HEK293 (cell line): Measurements from ENCODE around the gene TEPSIN.
A peak's percentile ranks its signal among the peaks of the same experiment; 100 is the strongest.

ENCODE experiments used
- EGR2 ChIP-seq: fragments of 450-650 bp; formaldehyde crosslinking; IDR thresholded peaks from 2 replicates; pipeline ENCODE4 v1.5.1; 2016; ENCODE audit warnings: low read depth, missing biosample characterization, missing genetic modification characterization
- GFI1B ChIP-seq: fragments of 450-650 bp; formaldehyde crosslinking; IDR thresholded peaks from 2 replicates; pipeline ENCODE4 v1.5.1; 2016; ENCODE audit warnings: missing biosample characterization, missing genetic modification characterization
- IKZF3 ChIP-seq: fragments of 450-650 bp; IDR thresholded peaks from 2 replicates; pipeline ENCODE4 v1.5.0; 2018; ENCODE audit warnings: missing biosample characterization, mild to moderate bottlenecking, missing genetic modification characterization, moderate library complexity
- KLF16 ChIP-seq: fragments of 450-650 bp; formaldehyde crosslinking; IDR thresholded peaks from 2 replicates; pipeline ENCODE4 v1.5.1; 2017; ENCODE audit warnings: missing biosample characterization, missing genetic modification characterization
- ZBTB26 ChIP-seq: fragments of 450-650 bp; formaldehyde crosslinking; optimal IDR thresholded peaks from 2 replicates; pipeline ENCODE3; 2016; ENCODE audit warnings: missing biosample characterization, mild to moderate bottlenecking, missing genetic modification characterization
- ZBTB7A ChIP-seq: fragments of 450-650 bp; formaldehyde crosslinking; IDR thresholded peaks from 2 replicates; pipeline ENCODE4 v1.5.1; 2016; ENCODE audit warnings: low read depth, missing biosample characterization, missing genetic modification characterization
- ZFP3 ChIP-seq: fragments of 450-650 bp; formaldehyde crosslinking; IDR thresholded peaks from 2 replicates; pipeline ENCODE4 v1.5.1; 2016; ENCODE audit warnings: low read depth, missing biosample characterization, missing genetic modification characterization
- ZFP69B ChIP-seq: fragments of 450-650 bp; formaldehyde crosslinking; IDR thresholded peaks from 2 replicates; pipeline ENCODE4 v1.5.1; 2016; ENCODE audit warnings: missing biosample characterization, missing genetic modification characterization
- ZNF114 ChIP-seq: fragments of 450-650 bp; formaldehyde crosslinking; IDR thresholded peaks from 2 replicates; pipeline ENCODE4 v1.5.0; 2017; ENCODE audit warnings: missing biosample characterization, missing genetic modification characterization
- ZNF133 ChIP-seq: fragments of 450-650 bp; formaldehyde crosslinking; IDR thresholded peaks from 2 replicates; pipeline ENCODE4 v1.5.1; 2016; ENCODE audit warnings: missing biosample characterization, missing genetic modification characterization
- ZNF184 ChIP-seq: fragments of 450-650 bp; IDR thresholded peaks from 2 replicates; pipeline ENCODE4 v1.5.1; 2018; ENCODE audit warnings: missing biosample characterization, mild to moderate bottlenecking, missing genetic modification characterization
- ZNF292 ChIP-seq: fragments of 450-650 bp; formaldehyde crosslinking; IDR thresholded peaks from 2 replicates; pipeline ENCODE4 v1.5.1; 2016; ENCODE audit warnings: low read depth, missing biosample characterization, missing genetic modification characterization, borderline replicate concordance
- ZNF433 ChIP-seq: fragments of 450-650 bp; formaldehyde crosslinking; IDR thresholded peaks from 2 replicates; pipeline ENCODE4 v1.5.1; 2016; ENCODE audit warnings: missing biosample characterization, missing genetic modification characterization, low read depth
- ZNF48 ChIP-seq: fragments of 450-650 bp; formaldehyde crosslinking; IDR thresholded peaks from 2 replicates; pipeline ENCODE4 v1.5.1; 2016; ENCODE audit warnings: missing biosample characterization, missing genetic modification characterization
- ZNF544 ChIP-seq: fragments of 450-650 bp; formaldehyde crosslinking; IDR thresholded peaks from 2 replicates; pipeline ENCODE4 v1.5.0; 2017; ENCODE audit warnings: missing biosample characterization, missing genetic modification characterization
- ZNF560 ChIP-seq: fragments of 450-650 bp; formaldehyde crosslinking; IDR thresholded peaks from 2 replicates; pipeline ENCODE4 v1.5.1; 2017; ENCODE audit warnings: missing biosample characterization, missing genetic modification characterization, borderline replicate concordance
- TF ChIP-seq, protein P1 (sequence below): fragments of 450-650 bp; formaldehyde crosslinking; conservative IDR thresholded peaks from 2 replicates; pipeline ENCODE4 v1.5.1; 2016; ENCODE audit warnings: low read depth, missing biosample characterization, missing genetic modification characterization
- TF ChIP-seq, protein P2 (sequence below): fragments of 450-650 bp; formaldehyde crosslinking; IDR thresholded peaks from 2 replicates; pipeline ENCODE4 v1.5.1; 2017; ENCODE audit warnings: missing biosample characterization, missing genetic modification characterization
- TF ChIP-seq, protein P3 (sequence below): fragments of 450-650 bp; formaldehyde crosslinking; IDR thresholded peaks from 2 replicates; pipeline ENCODE4 v1.5.1; 2016; ENCODE audit warnings: missing biosample characterization, missing genetic modification characterization, low read depth

Gene TEPSIN

GRCh38 chr17:81222906-81223761, 15.7 kb downstream of the TEPSIN start, which contains the start of gene CEP131 (continued):
- TF ChIP-seq, protein P1, sequence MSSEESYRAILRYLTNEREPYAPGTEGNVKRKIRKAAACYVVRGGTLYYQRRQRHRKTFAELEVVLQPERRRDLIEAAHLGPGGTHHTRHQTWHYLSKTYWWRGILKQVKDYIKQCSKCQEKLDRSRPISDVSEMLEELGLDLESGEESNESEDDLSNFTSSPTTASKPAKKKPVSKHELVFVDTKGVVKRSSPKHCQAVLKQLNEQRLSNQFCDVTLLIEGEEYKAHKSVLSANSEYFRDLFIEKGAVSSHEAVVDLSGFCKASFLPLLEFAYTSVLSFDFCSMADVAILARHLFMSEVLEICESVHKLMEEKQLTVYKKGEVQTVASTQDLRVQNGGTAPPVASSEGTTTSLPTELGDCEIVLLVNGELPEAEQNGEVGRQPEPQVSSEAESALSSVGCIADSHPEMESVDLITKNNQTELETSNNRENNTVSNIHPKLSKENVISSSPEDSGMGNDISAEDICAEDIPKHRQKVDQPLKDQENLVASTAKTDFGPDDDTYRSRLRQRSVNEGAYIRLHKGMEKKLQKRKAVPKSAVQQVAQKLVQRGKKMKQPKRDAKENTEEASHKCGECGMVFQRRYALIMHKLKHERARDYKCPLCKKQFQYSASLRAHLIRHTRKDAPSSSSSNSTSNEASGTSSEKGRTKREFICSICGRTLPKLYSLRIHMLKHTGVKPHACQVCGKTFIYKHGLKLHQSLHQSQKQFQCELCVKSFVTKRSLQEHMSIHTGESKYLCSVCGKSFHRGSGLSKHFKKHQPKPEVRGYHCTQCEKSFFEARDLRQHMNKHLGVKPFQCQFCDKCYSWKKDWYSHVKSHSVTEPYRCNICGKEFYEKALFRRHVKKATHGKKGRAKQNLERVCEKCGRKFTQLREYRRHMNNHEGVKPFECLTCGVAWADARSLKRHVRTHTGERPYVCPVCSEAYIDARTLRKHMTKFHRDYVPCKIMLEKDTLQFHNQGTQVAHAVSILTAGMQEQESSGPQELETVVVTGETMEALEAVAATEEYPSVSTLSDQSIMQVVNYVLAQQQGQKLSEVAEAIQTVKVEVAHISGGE (tag by site-specific recombination), result no peak
- TF ChIP-seq ZNF114 (tag by site-specific recombination) (no peak), ZNF184 (tag by site-specific recombination) (no peak; the same call in 1 of the 2 replicates), KLF16 (peak; percentile 60; the same call in 1 of the 2 replicates), ZNF48 (tag by site-specific recombination) (no peak), ZNF544 (tag by site-specific recombination) (no peak), ZNF560 (tag by site-specific recombination) (no peak), ZNF133 (tag by site-specific recombination) (no peak), ZBTB26 (tag by site-specific recombination) (peak; percentile 70), GFI1B (tag by site-specific recombination) (no peak), ZFP69B (peak; percentile 78), IKZF3 (tag by site-specific recombination) (0 out of 2 replicates have a peak, but pooled peaks have one; percentile 29), ZNF433 (tag by site-specific recombination) (no peak), EGR2 (peak; percentile 93), ZFP3 (no peak), ZNF292 (tag by site-specific recombination) (no peak), ZBTB7A (tag by site-specific recombination) (no peak)
- TF ChIP-seq, protein P2, sequence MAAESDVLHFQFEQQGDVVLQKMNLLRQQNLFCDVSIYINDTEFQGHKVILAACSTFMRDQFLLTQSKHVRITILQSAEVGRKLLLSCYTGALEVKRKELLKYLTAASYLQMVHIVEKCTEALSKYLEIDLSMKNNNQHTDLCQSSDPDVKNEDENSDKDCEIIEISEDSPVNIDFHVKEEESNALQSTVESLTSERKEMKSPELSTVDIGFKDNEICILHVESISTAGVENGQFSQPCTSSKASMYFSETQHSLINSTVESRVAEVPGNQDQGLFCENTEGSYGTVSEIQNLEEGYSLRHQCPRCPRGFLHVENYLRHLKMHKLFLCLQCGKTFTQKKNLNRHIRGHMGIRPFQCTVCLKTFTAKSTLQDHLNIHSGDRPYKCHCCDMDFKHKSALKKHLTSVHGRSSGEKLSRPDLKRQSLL, result no peak
- TF ChIP-seq, protein P3, sequence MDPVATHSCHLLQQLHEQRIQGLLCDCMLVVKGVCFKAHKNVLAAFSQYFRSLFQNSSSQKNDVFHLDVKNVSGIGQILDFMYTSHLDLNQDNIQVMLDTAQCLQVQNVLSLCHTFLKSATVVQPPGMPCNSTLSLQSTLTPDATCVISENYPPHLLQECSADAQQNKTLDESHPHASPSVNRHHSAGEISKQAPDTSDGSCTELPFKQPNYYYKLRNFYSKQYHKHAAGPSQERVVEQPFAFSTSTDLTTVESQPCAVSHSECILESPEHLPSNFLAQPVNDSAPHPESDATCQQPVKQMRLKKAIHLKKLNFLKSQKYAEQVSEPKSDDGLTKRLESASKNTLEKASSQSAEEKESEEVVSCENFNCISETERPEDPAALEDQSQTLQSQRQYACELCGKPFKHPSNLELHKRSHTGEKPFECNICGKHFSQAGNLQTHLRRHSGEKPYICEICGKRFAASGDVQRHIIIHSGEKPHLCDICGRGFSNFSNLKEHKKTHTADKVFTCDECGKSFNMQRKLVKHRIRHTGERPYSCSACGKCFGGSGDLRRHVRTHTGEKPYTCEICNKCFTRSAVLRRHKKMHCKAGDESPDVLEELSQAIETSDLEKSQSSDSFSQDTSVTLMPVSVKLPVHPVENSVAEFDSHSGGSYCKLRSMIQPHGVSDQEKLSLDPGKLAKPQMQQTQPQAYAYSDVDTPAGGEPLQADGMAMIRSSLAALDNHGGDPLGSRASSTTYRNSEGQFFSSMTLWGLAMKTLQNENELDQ (tag by site-specific recombination), result no peak
